ENCODE results near the gene GFOD1. TPM values are rescaled to one million over a fixed set of nuclear protein-coding genes. Genes with fewer than 3 reads are reported as not detected.

Gene GFOD1
- polyA plus RNA-seq, 1 donor from 2014 or later, result 7.0 TPM

DNA sequence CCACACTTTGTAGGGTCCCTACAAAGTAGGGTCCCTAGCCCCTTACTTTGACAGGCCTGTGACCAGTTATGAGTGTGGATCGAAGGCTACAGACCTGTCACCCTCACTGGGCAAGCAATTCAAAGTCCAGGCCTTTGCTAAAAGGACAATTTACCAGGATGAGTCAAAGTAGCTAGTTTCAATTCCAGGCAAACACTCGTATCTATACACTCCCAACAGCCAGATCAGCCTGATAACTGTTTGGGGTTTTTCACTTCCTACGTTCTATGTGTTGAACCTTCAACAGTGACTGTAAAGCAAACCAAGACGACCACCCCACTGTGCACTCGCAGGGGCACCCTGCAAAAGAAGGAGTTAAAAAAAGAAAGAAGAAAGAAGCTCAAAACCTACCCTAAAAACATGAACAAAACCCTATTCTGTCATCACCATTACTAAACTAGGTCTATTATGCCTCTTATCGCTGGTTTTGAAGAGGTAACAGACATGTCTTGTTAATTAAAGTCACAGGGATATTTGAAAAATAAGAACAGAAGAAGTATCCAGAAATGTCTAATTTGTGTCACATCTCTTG is 3.2 kb downstream of the GFOD1 start:
- no peak for TF ChIP-seq MXI1 (conservative IDR thresholded peaks at IDR 0.05; ENCODE audit: poor library complexity, severe bottlenecking)
- no peak for TF ChIP-seq EP300 (conservative IDR thresholded peaks at IDR 0.05; ENCODE audit: poor library complexity, severe bottlenecking)
- TF ChIP-seq EZH2 (IDR thresholded peaks at IDR 0.05; ENCODE audit: borderline replicate concordance, insufficient read depth, low read length, poor library complexity, severe bottlenecking), result no peak
- TF ChIP-seq TAF1 (IDR thresholded peaks at IDR 0.05; ENCODE audit: low read depth), result no peak
- no peak for TF ChIP-seq SMC3 (conservative IDR thresholded peaks at IDR 0.05; ENCODE audit: poor library complexity)
- no peak for TF ChIP-seq RAD21 (conservative IDR thresholded peaks at IDR 0.05)
- no peak for TF ChIP-seq POLR2AphosphoS5 (IDR thresholded peaks at IDR 0.05)
- TF ChIP-seq, protein P1, sequence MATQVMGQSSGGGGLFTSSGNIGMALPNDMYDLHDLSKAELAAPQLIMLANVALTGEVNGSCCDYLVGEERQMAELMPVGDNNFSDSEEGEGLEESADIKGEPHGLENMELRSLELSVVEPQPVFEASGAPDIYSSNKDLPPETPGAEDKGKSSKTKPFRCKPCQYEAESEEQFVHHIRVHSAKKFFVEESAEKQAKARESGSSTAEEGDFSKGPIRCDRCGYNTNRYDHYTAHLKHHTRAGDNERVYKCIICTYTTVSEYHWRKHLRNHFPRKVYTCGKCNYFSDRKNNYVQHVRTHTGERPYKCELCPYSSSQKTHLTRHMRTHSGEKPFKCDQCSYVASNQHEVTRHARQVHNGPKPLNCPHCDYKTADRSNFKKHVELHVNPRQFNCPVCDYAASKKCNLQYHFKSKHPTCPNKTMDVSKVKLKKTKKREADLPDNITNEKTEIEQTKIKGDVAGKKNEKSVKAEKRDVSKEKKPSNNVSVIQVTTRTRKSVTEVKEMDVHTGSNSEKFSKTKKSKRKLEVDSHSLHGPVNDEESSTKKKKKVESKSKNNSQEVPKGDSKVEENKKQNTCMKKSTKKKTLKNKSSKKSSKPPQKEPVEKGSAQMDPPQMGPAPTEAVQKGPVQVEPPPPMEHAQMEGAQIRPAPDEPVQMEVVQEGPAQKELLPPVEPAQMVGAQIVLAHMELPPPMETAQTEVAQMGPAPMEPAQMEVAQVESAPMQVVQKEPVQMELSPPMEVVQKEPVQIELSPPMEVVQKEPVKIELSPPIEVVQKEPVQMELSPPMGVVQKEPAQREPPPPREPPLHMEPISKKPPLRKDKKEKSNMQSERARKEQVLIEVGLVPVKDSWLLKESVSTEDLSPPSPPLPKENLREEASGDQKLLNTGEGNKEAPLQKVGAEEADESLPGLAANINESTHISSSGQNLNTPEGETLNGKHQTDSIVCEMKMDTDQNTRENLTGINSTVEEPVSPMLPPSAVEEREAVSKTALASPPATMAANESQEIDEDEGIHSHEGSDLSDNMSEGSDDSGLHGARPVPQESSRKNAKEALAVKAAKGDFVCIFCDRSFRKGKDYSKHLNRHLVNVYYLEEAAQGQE (IDR thresholded peaks at IDR 0.05; ENCODE audit: borderline replicate concordance), result no peak
- TF ChIP-seq, protein P2, sequence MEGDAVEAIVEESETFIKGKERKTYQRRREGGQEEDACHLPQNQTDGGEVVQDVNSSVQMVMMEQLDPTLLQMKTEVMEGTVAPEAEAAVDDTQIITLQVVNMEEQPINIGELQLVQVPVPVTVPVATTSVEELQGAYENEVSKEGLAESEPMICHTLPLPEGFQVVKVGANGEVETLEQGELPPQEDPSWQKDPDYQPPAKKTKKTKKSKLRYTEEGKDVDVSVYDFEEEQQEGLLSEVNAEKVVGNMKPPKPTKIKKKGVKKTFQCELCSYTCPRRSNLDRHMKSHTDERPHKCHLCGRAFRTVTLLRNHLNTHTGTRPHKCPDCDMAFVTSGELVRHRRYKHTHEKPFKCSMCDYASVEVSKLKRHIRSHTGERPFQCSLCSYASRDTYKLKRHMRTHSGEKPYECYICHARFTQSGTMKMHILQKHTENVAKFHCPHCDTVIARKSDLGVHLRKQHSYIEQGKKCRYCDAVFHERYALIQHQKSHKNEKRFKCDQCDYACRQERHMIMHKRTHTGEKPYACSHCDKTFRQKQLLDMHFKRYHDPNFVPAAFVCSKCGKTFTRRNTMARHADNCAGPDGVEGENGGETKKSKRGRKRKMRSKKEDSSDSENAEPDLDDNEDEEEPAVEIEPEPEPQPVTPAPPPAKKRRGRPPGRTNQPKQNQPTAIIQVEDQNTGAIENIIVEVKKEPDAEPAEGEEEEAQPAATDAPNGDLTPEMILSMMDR (IDR thresholded peaks at IDR 0.05; ENCODE audit: poor library complexity, severe bottlenecking), result no peak
- peaks cover 18% of the 10 kb centered on the region for H3K79me2 ChIP-seq (replicated peaks; ENCODE audit: insufficient read depth, low read length)
- H3K27ac ChIP-seq (ENCODE audit: low read length), result no peak overlapping the region
- H3K4me2 ChIP-seq (ENCODE audit: low read length), result peak overlapping the region; percentile 99
- H3K9me3 ChIP-seq (ENCODE audit: low read length), result no peaks in the 10 kb centered on the region
- no peaks in the 10 kb centered on the region for H3K36me3 ChIP-seq (ENCODE audit: insufficient read depth, low read length)
- H3K27me3 ChIP-seq (ENCODE audit: insufficient read depth, low read depth, low read length), result no peaks in the 10 kb centered on the region
- no peak overlapping the region for H2AFZ ChIP-seq (ENCODE audit: low read depth, low read length)
- no peaks in the 10 kb centered on the region for H4K20me1 ChIP-seq (ENCODE audit: insufficient read depth)
- H3K9ac ChIP-seq (ENCODE audit: low read length), result no peak overlapping the region
- no peaks in the 10 kb centered on the region for H3K9me2 ChIP-seq (ENCODE audit: insufficient read depth, low read length)
- peak overlapping the region; percentile 93 for H3K4me3 ChIP-seq (ENCODE audit: low read length)
- no peaks in the 10 kb centered on the region for H3F3A ChIP-seq (ENCODE audit: insufficient read depth, low read length, poor library complexity, severe bottlenecking)

DNA sequence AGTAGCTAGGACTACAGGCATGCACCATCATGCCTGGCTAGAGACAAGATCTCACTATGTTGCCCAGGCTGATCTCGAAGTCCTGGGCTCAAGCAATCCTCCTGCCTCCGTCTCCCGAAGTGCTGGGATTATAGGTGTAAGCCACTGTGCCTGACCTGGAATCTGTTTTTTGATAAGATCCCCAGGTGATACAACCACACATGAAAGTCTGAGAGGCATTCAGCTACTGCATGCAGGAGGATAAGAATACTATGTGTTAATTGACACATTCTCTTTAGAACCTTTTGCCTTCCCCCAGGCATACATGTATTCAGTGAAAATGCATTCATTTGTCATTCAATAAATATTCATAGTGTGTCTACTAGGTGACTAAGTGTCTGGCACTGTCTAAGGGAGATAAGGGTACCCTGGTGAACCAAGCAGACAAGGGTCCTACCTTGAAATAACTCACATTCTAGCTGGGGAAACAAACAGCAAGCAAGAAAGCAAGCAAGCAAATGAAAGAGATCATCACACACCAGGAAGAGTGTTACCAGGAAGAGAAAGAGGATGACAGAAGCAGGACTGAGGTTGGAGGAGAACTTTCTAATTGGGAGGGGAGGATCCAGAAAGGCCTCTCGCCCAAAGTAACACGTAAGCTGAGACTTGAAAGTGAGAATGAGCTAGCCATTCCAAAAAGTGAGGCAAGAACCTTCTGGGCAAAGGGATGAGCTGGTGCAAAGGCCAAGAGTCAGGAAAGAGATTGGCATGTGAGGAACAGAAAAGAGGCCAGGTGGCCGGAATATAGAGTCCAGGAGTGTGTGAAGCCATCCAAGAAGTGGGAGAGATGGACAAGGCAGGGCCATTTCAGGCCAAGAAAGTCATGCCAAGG is 6.5 kb downstream of the GFOD1 start:
- Histone ChIP-seq H3K4me2 (ENCODE audit: low read length) (no peak overlapping the region), H3K9ac (ENCODE audit: low read length) (no peak overlapping the region), H3K27ac (ENCODE audit: low read length) (no peak overlapping the region), H3K79me2 (replicated peaks; ENCODE audit: insufficient read depth, low read length) (peaks cover 18% of the 10 kb centered on the region), H3K9me2 (ENCODE audit: insufficient read depth, low read length) (no peaks in the 10 kb centered on the region), H3K27me3 (ENCODE audit: insufficient read depth, low read depth, low read length) (no peaks in the 10 kb centered on the region), H4K20me1 (ENCODE audit: insufficient read depth) (no peaks in the 10 kb centered on the region), H3K36me3 (ENCODE audit: insufficient read depth, low read length) (no peaks in the 10 kb centered on the region), H3F3A (ENCODE audit: insufficient read depth, low read length, poor library complexity, severe bottlenecking) (no peaks in the 10 kb centered on the region), H3K9me3 (ENCODE audit: low read length) (no peaks in the 10 kb centered on the region), H3K4me3 (ENCODE audit: low read length) (no peak overlapping the region), H2AFZ (ENCODE audit: low read depth, low read length) (no peak overlapping the region)
- TF ChIP-seq TAF1 (IDR thresholded peaks at IDR 0.05; ENCODE audit: low read depth), result no peak
- TF ChIP-seq POLR2AphosphoS5 (IDR thresholded peaks at IDR 0.05), result no peak
- no peak for TF ChIP-seq MXI1 (conservative IDR thresholded peaks at IDR 0.05; ENCODE audit: poor library complexity, severe bottlenecking)
- TF ChIP-seq RAD21 (conservative IDR thresholded peaks at IDR 0.05), result no peak
- TF ChIP-seq, protein P1 (IDR thresholded peaks at IDR 0.05; ENCODE audit: borderline replicate concordance), result no peak
- TF ChIP-seq SMC3 (conservative IDR thresholded peaks at IDR 0.05; ENCODE audit: poor library complexity), result no peak
- no peak for TF ChIP-seq EZH2 (IDR thresholded peaks at IDR 0.05; ENCODE audit: borderline replicate concordance, insufficient read depth, low read length, poor library complexity, severe bottlenecking)
- TF ChIP-seq, protein P2 (IDR thresholded peaks at IDR 0.05; ENCODE audit: poor library complexity, severe bottlenecking), result no peak
- TF ChIP-seq EP300 (conservative IDR thresholded peaks at IDR 0.05; ENCODE audit: poor library complexity, severe bottlenecking), result no peak
